ENCODE results near the gene PLPPR3.
"Not testable (repeated sequence)": the region's sequence is repeated elsewhere in the genome, so short reads cannot be mapped to it uniquely, and the experiment has no call there.

GRCh38 chr19:842802-843179, 21.0 kb upstream of the PLPPR3 start:
- not testable (repeated sequence) for TF ChIP-seq CTCF (optimal IDR thresholded peaks at IDR 0.05 in 1 of 3, IDR thresholded peaks at IDR 0.05 in 1 of 3, conservative IDR thresholded peaks at IDR 0.05 in 1 of 3; ENCODE audit: extremely low read depth in 1 of 3, insufficient read depth in 2 of 3, low read length in 3 of 3); EZH2 (IDR thresholded peaks at IDR 0.05; ENCODE audit: low read length)

Data from keratinocyte (primary cell).